PFSK-1 (cell line): ENCODE measurements around the gene LPAR3.

Experiments used
- FOXP2 ChIP-seq: optimal IDR thresholded peaks from 2 replicates; pipeline ENCODE3; 2011; ENCODE audit warnings: borderline replicate concordance, control low read depth, inconsistent platforms; ENCODE audit not compliant: insufficient read depth; ENCODE audit errors: extremely low read length, extremely low read depth
- POLR2AphosphoS5 ChIP-seq: IDR thresholded peaks from 2 replicates; pipeline ENCODE4 v1.6.1; 2012; ENCODE audit warnings: low read depth, mild to moderate bottlenecking, control low read depth, low read length, moderate library complexity
- SIN3A ChIP-seq: IDR thresholded peaks from 2 replicates; pipeline ENCODE4 v1.6.1; 2012; ENCODE audit warnings: mild to moderate bottlenecking, low read length, moderate library complexity, borderline replicate concordance; ENCODE audit not compliant: insufficient read depth
- TAF1 ChIP-seq: IDR thresholded peaks from 2 replicates; pipeline ENCODE4 v1.6.1; 2012; ENCODE audit warnings: low read length, control low read depth, borderline replicate concordance; ENCODE audit not compliant: insufficient read depth
- TF ChIP-seq, protein P1 (sequence below), 2 experiments: IDR thresholded peaks; 2 replicates each; pipeline versions ENCODE4 v1.6.1 to v1.8.0; 2011 to 2012; ENCODE audit warnings: low read depth in 2 of 2, low read length in 2 of 2, control low read depth in 1 of 2, inconsistent platforms in 1 of 2, mild to moderate bottlenecking in 1 of 2, moderate library complexity in 1 of 2; ENCODE audit not compliant: insufficient read depth in 1 of 2

LPAR3 gene

DNA sequence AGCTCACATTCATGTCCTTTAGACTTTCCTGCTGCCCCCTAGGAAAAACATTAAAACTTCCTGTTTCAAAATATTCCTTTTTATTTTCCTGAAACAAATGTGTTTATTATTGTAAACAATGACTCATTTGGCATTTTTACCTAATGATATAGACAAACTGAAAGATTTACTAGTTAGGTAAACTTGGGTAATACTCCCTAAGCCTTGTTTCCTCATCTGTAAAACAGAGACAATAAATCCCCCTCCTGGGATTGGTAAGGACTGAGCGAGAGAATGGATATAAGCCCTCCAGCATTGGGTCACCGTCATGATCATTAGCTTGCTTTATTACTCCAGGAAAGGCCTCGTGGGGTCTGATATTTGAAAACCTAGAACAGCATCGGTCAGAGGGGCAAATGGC lies 59.8 kb downstream of the LPAR3 start:
- TF ChIP-seq SIN3A (no peak), TAF1 (no peak), FOXP2 (no peak), POLR2AphosphoS5 (no peak)
- TF ChIP-seq, protein P1, sequence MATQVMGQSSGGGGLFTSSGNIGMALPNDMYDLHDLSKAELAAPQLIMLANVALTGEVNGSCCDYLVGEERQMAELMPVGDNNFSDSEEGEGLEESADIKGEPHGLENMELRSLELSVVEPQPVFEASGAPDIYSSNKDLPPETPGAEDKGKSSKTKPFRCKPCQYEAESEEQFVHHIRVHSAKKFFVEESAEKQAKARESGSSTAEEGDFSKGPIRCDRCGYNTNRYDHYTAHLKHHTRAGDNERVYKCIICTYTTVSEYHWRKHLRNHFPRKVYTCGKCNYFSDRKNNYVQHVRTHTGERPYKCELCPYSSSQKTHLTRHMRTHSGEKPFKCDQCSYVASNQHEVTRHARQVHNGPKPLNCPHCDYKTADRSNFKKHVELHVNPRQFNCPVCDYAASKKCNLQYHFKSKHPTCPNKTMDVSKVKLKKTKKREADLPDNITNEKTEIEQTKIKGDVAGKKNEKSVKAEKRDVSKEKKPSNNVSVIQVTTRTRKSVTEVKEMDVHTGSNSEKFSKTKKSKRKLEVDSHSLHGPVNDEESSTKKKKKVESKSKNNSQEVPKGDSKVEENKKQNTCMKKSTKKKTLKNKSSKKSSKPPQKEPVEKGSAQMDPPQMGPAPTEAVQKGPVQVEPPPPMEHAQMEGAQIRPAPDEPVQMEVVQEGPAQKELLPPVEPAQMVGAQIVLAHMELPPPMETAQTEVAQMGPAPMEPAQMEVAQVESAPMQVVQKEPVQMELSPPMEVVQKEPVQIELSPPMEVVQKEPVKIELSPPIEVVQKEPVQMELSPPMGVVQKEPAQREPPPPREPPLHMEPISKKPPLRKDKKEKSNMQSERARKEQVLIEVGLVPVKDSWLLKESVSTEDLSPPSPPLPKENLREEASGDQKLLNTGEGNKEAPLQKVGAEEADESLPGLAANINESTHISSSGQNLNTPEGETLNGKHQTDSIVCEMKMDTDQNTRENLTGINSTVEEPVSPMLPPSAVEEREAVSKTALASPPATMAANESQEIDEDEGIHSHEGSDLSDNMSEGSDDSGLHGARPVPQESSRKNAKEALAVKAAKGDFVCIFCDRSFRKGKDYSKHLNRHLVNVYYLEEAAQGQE (IDR thresholded peaks at IDR 0.05; ENCODE audit: insufficient read depth in 1 of 2, low read depth in 2 of 2, low read length in 2 of 2), result no peak

DNA sequence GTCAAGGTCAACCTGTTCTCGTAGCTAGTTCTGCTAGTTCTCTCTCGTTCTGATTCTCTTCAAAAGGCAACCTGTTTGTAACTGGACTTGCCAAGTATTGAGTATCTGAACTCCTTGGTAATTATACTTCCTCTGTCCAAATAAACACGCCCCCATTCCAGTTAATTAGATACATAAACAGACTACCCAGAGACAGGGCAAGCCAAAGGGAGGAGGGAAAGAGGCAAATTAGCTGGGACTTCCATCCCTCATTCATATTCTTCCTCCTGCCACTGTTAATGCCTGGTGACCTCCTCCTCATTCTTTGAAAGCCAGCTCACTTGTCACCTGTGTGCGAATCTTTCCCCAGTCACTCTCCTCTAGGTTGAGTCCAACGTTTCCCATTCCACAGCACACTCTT lies 62.9 kb downstream of the LPAR3 start:
- no peak for TF ChIP-seq SIN3A
- no peak for TF ChIP-seq TAF1
- TF ChIP-seq, protein P1 (IDR thresholded peaks at IDR 0.05; ENCODE audit: insufficient read depth in 1 of 2, low read depth in 2 of 2, low read length in 2 of 2), result no peak
- TF ChIP-seq FOXP2, result no peak
- TF ChIP-seq POLR2AphosphoS5, result no peak

DNA sequence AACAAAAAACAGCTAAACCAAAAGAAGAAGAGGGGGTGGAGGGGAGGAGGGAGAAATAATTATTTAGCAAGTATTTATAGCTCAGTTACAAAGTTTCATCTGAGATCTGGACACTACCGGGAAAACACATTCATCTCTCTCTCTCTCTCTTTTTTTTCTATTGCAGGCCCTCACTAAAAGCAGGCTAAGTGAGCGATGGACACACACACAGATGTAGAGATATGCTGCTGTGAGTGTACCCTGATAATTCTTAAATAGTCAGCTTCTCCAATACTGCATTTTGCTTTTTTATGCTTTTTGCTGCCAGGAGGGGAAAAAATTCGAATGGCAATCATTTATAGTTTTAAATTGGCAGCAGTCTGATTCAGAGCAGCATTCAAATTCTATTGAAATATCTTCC lies 65.0 kb downstream of the LPAR3 start:
- no peak for TF ChIP-seq POLR2AphosphoS5
- no peak for TF ChIP-seq FOXP2
- TF ChIP-seq TAF1, result no peak
- TF ChIP-seq SIN3A, result no peak
- TF ChIP-seq, protein P1 (IDR thresholded peaks at IDR 0.05; ENCODE audit: insufficient read depth in 1 of 2, low read depth in 2 of 2, low read length in 2 of 2), result no peak

DNA sequence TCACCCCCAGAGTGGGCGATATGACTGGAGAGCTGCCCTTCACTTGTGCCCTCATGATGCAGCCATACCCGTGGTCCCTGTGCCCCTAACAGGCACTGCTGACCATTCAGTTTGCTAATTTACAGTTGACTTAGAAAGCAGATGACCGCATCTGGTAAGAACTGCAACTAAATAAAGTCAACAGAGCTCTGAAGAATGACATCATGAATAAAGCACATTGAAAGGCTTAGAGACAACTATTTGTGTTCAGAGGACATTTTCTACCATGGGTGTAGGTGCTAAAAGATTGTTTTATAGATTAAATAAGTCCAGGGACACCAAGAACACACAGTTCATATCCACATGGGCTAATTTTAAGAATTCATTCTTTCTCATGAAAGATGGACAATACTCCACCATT lies 65.5 kb downstream of the LPAR3 start:
- TF ChIP-seq FOXP2 (no peak), SIN3A (no peak), POLR2AphosphoS5 (no peak), TAF1 (no peak)
- TF ChIP-seq, protein P1 (IDR thresholded peaks at IDR 0.05; ENCODE audit: insufficient read depth in 1 of 2, low read depth in 2 of 2, low read length in 2 of 2), result no peak

DNA sequence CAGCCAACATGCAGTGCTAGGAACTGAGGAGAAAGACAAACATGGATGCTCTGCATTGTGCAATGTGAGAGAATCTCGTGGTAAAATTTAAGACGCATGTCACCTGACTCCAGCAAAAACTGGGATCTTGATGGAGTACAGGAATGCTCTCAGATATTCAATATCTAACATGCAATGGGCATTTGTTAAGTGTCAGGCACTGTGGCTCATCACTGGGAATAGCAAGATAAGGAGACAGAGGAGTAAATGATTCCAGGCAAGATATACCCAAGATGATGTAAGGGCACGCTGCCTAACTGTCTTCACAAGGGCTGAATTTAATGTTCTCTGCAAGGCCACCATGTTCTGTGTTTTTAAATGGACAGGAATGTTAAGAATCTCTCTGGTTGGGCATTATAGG lies 67.8 kb downstream of the LPAR3 start:
- TF ChIP-seq FOXP2, result no peak
- TF ChIP-seq POLR2AphosphoS5, result no peak
- TF ChIP-seq, protein P1 (IDR thresholded peaks at IDR 0.05; ENCODE audit: insufficient read depth in 1 of 2, low read depth in 2 of 2, low read length in 2 of 2), result no peak
- no peak for TF ChIP-seq SIN3A
- no peak for TF ChIP-seq TAF1
